ENCODE results near the gene TRIM66. TPM values are rescaled to one million over a fixed set of nuclear protein-coding genes. Genes with fewer than 3 reads are reported as not detected.

The TRIM66 gene
- total RNA-seq, 4 donors from 2014 or later: 11.7 to 19.7 (median 14.3) TPM

GRCh38 chr11:8713760-8714454 is 31.4 kb upstream of the TRIM66 start:
- Histone ChIP-seq H3K4me1 (peaks cover 23 to 50% (median 33%) of the 10 kb centered on the region in 4 donors), H3K4me3 (no peak overlapping the region), H3K9me3 (no peaks in the 10 kb centered on the region), H3K36me3 (peaks cover 0 to 14% (median 7%) of the 10 kb centered on the region in 4 donors), H3K27ac (peak overlapping the region; percentile 81 to 93 (median 90)), H3K27me3 (no peaks in the 10 kb centered on the region)
- DNase-seq: no peak
- 83 to 92% methylated on average over 2 to 8 of the region's 8 CpGs for WGBS, 2 donors (ENCODE audit: low coverage in 1 of 2)
- in situ Hi-C loops (cut with MboI; ENCODE audit: low pct_ligation_motif_present in 1 of 4, low pct_unique_long_range_greater_than_20kb in 1 of 4, low sequenced_read_pairs in 3 of 4): no loop called here
- TF ChIP-seq POLR2AphosphoS5 (IDR thresholded peaks at IDR 0.05) (no peak), CTCF (IDR thresholded peaks at IDR 0.05) (no peak), POLR2A (IDR thresholded peaks at IDR 0.05) (no peak), EP300 (IDR thresholded peaks at IDR 0.05; ENCODE audit: low read depth) (no peak)
- intact Hi-C loops (cut with DNase I; ENCODE audit: low total_unique reads): no loop called here

- Histone ChIP-seq H3K4me1 (peaks cover 11 to 49% (median 32%) of the 10 kb centered on the region in 4 donors), H3K27ac (peak overlapping the region; percentile 81 to 93 (median 89)), H3K36me3 (peaks cover 0 to 14% (median 7%) of the 10 kb centered on the region in 4 donors), H3K9me3 (no peaks in the 10 kb centered on the region), H3K4me3 (no peak overlapping the region), H3K27me3 (no peaks in the 10 kb centered on the region)
- intact Hi-C loops (cut with DNase I; ENCODE audit: low total_unique reads): no loop called here
- no peak for DNase-seq
- in situ Hi-C loops (cut with MboI; ENCODE audit: low pct_ligation_motif_present in 1 of 4, low pct_unique_long_range_greater_than_20kb in 1 of 4, low sequenced_read_pairs in 3 of 4): no loop called here
- no peak for TF ChIP-seq EP300 (IDR thresholded peaks at IDR 0.05; ENCODE audit: low read depth)
- no peak for TF ChIP-seq POLR2A (IDR thresholded peaks at IDR 0.05)
- TF ChIP-seq CTCF (IDR thresholded peaks at IDR 0.05): no peak
- no peak for TF ChIP-seq POLR2AphosphoS5 (IDR thresholded peaks at IDR 0.05)
- 93% methylated on average over 12 of the region's 12 CpGs; no CpG with 5 or more reads in 1 of the 2 donors for WGBS, 2 donors (ENCODE audit: low coverage in 1 of 2)
Measured at GRCh38 chr11:8712506-8712905, 30.0 kb upstream of the TRIM66 start.

GRCh38 chr11:8711895-8712442 is 29.5 kb upstream of the TRIM66 start:
- TF ChIP-seq EP300 (IDR thresholded peaks at IDR 0.05; ENCODE audit: low read depth) (no peak), POLR2AphosphoS5 (IDR thresholded peaks at IDR 0.05) (no peak), CTCF (IDR thresholded peaks at IDR 0.05) (no peak), POLR2A (IDR thresholded peaks at IDR 0.05) (no peak)
- Histone ChIP-seq H3K4me3 (no peak overlapping the region), H3K4me1 (peaks cover 6 to 45% (median 27%) of the 10 kb centered on the region in 4 donors), H3K9me3 (no peaks in the 10 kb centered on the region), H3K36me3 (peaks cover 0 to 14% (median 7%) of the 10 kb centered on the region in 4 donors), H3K27me3 (no peaks in the 10 kb centered on the region), H3K27ac (peak overlapping the region; percentile 87 to 93 (median 89))
- intact Hi-C loops (cut with DNase I; ENCODE audit: low total_unique reads) (no loop called here), in situ Hi-C loops (cut with MboI; ENCODE audit: low pct_ligation_motif_present in 1 of 4, low pct_unique_long_range_greater_than_20kb in 1 of 4, low sequenced_read_pairs in 3 of 4) (no loop called here)
- DNase-seq: no peak
- 79 to 82% methylated on average over 5 of the region's 5 CpGs for WGBS, 2 donors (ENCODE audit: low coverage in 1 of 2)

GRCh38 chr11:8709777-8710176 is 27.3 kb upstream of the TRIM66 start:
- Histone ChIP-seq H3K4me3 (no peak overlapping the region), H3K27ac (peak overlapping the region; percentile 87 to 93 (median 89)), H3K9me3 (no peaks in the 10 kb centered on the region), H3K4me1 (peaks cover 5 to 26% (median 16%) of the 10 kb centered on the region in 4 donors), H3K27me3 (no peaks in the 10 kb centered on the region), H3K36me3 (peaks cover 0 to 8% (median 2%) of the 10 kb centered on the region in 4 donors)
- in situ Hi-C loops (cut with MboI; ENCODE audit: low pct_ligation_motif_present in 1 of 4, low pct_unique_long_range_greater_than_20kb in 1 of 4, low sequenced_read_pairs in 3 of 4): no loop called here
- WGBS, 2 donors (ENCODE audit: low coverage in 1 of 2): 76 to 84% methylated on average over 4 of the region's 4 CpGs
- intact Hi-C loops (cut with DNase I; ENCODE audit: low total_unique reads): loop anchor here (5.0 kb wide), 1 partner anchor 103 kb away; a partner anchor contains a TSS
- DNase-seq: no peak
- no peak for TF ChIP-seq EP300 (IDR thresholded peaks at IDR 0.05; ENCODE audit: low read depth)
- TF ChIP-seq POLR2A (IDR thresholded peaks at IDR 0.05): no peak
- TF ChIP-seq POLR2AphosphoS5 (IDR thresholded peaks at IDR 0.05): no peak
- no peak for TF ChIP-seq CTCF (IDR thresholded peaks at IDR 0.05)
